Kidney epithelial cell (primary cell): ENCODE data around the gene SCNN1G. TPM values are rescaled to one million over a fixed set of nuclear protein-coding genes. Genes with fewer than 3 reads are reported as not detected.

Source experiments
- DNase-seq: peaks from one replicate; pipeline ENCODE4 v3.0.0-alpha.2; 2010; ENCODE audit warnings: low read depth
- H3K27me3 ChIP-seq: 2 replicates; pipeline ENCODE4 v1.6.0; 2011; ENCODE audit warnings: low read length; ENCODE audit not compliant: control insufficient read depth, insufficient read depth
- H3K36me3 ChIP-seq: 2 replicates; pipeline ENCODE4 v1.5.1; 2011; ENCODE audit warnings: low read length; ENCODE audit not compliant: control insufficient read depth, insufficient read depth
- H3K4me3 ChIP-seq: 2 replicates; pipeline ENCODE4 v1.5.1; 2011; ENCODE audit warnings: low read depth, mild to moderate bottlenecking, control low read depth, low read length
- total RNA-seq: library from RNA; depleted of rRNA; stranded (reverse); fragments of >200 nt; gene quantifications from 2 replicates; pipeline ENCODE4 v1.2.3, GENCODE V29; 2015
- TF ChIP-seq, protein P1 (sequence below): IDR thresholded peaks from 2 replicates; pipeline ENCODE4 v1.5.1; 2011; ENCODE audit warnings: mild to moderate bottlenecking, moderate library complexity, low read length, control low read depth, inconsistent platforms; ENCODE audit not compliant: insufficient read depth, poor library complexity, severe bottlenecking

SCNN1G gene
- total RNA-seq, 1 donor from 2014 or later, result not detected

DNA sequence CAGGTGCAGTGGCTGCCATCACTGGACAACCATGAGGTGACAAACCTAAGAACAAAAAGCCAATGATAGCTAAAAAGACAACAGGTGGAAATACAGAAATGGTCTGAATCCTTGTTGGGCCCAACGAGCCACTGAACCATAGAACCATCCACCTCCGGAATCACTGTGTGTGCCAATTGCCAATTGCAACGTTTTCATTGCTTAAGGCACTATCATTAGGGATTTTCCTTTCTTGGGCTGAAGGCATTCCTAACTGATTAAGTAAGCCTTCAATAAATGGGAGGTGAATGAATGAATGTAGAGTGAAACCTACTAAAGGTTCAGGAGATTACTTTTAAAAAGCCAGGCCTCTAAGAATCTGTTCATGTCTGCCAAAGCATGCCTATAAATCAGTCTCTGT lies 36.9 kb upstream of the SCNN1G start:
- no peak overlapping the region for H3K4me3 ChIP-seq
- no peaks in the 10 kb centered on the region for H3K27me3 ChIP-seq
- TF ChIP-seq, protein P1, sequence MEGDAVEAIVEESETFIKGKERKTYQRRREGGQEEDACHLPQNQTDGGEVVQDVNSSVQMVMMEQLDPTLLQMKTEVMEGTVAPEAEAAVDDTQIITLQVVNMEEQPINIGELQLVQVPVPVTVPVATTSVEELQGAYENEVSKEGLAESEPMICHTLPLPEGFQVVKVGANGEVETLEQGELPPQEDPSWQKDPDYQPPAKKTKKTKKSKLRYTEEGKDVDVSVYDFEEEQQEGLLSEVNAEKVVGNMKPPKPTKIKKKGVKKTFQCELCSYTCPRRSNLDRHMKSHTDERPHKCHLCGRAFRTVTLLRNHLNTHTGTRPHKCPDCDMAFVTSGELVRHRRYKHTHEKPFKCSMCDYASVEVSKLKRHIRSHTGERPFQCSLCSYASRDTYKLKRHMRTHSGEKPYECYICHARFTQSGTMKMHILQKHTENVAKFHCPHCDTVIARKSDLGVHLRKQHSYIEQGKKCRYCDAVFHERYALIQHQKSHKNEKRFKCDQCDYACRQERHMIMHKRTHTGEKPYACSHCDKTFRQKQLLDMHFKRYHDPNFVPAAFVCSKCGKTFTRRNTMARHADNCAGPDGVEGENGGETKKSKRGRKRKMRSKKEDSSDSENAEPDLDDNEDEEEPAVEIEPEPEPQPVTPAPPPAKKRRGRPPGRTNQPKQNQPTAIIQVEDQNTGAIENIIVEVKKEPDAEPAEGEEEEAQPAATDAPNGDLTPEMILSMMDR, result no peak
- peak; percentile 84 for DNase-seq
- H3K36me3 ChIP-seq, result no peaks in the 10 kb centered on the region

DNA sequence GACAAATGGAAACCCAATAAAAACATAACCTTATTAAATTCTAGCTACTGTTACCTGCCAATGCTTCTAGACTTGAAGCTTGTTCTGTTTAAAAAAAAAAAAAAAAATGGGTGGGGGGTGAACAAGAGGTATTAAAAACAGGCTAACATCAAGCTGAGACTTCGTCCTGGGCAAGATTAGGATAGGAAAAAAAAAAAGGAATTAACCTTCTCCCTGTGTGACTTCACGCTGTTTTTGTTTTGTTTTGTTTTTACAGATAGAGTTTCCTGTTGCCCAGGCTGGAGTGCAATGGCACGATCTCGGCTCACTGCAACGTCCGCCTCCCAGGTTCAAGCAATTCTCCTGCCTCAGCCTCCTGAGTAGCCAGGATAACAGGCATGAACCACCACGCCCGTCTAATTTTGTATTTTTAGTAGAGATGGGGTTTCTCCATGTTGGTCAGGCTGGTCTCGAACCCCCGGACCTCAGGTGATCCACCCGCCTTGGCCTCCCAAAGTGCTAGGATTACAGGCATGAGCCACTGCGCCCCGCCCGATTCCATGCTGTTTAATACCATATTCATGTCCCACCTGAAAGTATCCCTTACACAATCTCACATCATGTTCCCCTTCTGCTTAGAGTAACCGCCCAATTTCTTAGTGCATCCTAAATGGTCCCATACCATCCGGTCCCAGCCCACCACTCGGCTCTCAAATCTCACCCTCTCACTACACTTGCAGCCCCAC lies 35.5 kb upstream of the SCNN1G start:
- TF ChIP-seq, protein P1, result no peak
- Histone ChIP-seq H3K27me3 (no peaks in the 10 kb centered on the region), H3K36me3 (no peaks in the 10 kb centered on the region), H3K4me3 (peak overlapping the region; percentile 10)
- no peak for DNase-seq

DNA sequence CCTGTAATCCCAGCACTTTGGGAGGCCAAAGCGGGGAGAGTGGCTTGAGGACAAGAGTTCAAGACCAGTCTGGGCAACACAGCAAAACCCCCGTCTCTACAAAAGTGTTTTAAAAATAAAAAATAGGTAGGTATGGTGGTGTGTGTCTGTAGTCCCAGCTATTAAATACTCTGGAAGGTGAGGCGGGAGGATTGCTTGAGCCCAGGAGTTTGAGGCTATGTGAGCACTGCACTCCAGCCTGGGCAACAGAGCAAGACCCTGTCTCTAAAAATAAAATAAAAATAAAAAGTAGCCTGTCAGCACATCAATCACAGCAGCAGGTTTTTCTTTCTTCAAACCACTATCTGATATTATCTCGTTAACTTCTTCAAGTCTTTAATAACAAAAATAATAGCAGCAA lies 34.9 kb upstream of the SCNN1G start:
- TF ChIP-seq, protein P1, result no peak
- no peak for DNase-seq
- Histone ChIP-seq H3K36me3 (no peaks in the 10 kb centered on the region), H3K4me3 (peak overlapping the region; percentile 10), H3K27me3 (no peaks in the 10 kb centered on the region)

DNA sequence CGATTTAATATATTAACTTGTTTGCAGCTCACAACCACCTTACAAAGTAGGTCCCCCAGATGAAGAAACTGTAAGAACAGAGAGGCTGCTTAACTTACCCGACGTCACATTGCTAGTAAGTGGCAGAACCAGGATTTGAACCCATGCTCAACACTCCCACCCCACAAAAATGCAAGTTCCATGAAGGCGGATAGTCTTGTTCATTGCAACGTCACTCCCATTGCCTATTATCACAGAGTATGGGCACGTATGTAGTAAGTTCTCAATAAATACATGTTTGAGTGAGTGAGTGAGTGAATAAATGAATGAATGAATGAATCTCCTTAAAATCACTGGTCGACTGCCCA lies 34.4 kb upstream of the SCNN1G start:
- Histone ChIP-seq H3K27me3 (no peaks in the 10 kb centered on the region), H3K4me3 (peak overlapping the region; percentile 56), H3K36me3 (no peaks in the 10 kb centered on the region)
- no peak for DNase-seq
- TF ChIP-seq, protein P1, result no peak

GRCh38 chr16:23148513-23149266 lies 33.9 kb upstream of the SCNN1G start:
- H3K4me3 ChIP-seq, result peak overlapping the region; percentile 56
- H3K27me3 ChIP-seq, result no peaks in the 10 kb centered on the region
- TF ChIP-seq, protein P1, result no peak
- H3K36me3 ChIP-seq, result no peaks in the 10 kb centered on the region
- DNase-seq, result no peak
